Activated CD8-positive, alpha-beta memory T cell treated with anti-CD3 and anti-CD28 coated beads for 1 hour (primary cell): Measurements from ENCODE around the gene SLC22A4.

Experiments
- DNase-seq, 2 donors: peaks; one replicate each; pipeline ENCODE4 v3.0.0-alpha.2; 2020; ENCODE audit warnings: low read depth in 1 of 2; ENCODE audit errors: extremely low read depth in 1 of 2

Gene SLC22A4

DNA sequence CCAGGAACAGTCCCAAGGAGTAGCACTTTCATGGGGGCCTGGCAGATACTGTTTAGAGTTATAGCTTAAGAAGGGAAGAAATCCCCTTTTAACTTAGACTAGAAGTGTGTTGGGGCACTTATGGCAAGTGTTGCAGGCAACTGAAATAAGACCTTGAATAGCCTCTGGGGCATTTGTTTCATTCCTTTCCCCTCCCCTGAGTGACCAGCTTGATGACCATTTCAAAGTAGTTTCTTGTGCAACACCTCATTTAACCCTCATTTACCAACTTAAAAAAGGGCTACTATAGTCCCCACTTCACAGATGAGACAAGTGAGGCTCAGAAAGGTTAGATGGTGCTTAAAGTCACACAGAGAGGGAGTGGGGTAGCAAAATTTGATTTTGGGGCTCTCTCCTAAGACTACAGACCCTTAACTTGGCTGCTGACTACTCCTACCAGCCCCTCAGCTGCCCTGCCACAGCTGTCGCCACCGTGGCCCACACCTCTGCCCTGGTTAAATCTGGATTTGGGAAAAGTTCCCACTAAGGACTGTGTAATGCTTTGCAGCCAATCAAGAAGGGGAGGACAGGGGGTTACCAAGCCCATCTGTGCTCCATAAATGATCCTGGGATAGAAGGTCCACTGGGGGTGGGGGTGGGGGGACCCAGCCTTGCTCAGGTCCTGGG is 31.2 kb upstream of the SLC22A4 start:
- DNase-seq, result no peak

GRCh38 chr5:132263548-132264261 is 30.5 kb upstream of the SLC22A4 start:
- no peak for DNase-seq

- DNase-seq, result no peak
Observed at GRCh38 chr5:132264546-132265335, 29.5 kb upstream of the SLC22A4 start.

DNA sequence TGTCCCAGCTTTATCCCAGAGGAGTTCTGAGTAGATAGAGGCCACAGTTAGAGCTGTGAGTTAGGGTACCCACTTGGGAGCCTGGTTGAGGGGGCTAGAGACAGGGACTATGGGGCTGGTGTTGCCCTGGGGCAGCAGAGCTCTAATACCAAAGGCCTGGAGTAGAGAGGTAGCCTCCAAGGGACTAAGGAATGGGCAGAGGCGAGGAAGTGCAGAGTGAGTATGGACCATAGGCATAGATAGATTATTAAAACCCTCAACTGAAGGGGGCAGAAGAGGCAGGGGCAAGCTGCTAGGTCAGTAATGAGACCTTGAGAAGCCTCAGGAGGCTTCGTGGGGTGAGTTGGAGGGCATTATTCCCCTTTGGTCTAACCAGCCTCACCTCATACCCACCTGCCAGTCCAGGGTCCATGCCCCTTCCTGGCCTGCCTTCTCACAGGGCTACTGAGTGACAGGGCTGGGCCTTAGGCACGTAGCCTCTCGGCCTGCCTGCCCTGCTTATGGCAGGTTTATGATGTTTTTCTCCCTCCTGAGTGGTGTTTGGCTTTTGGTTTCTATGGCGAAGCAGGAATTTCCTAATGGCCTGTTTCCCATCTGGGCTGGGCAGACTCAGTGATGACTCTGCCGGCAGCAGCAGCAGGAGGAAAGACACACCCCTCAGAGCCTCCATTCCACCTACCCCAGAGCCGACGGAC is 28.7 kb upstream of the SLC22A4 start:
- no peak for DNase-seq

GRCh38 chr5:132266031-132266835 is 28.0 kb upstream of the SLC22A4 start:
- no peak for DNase-seq

DNA sequence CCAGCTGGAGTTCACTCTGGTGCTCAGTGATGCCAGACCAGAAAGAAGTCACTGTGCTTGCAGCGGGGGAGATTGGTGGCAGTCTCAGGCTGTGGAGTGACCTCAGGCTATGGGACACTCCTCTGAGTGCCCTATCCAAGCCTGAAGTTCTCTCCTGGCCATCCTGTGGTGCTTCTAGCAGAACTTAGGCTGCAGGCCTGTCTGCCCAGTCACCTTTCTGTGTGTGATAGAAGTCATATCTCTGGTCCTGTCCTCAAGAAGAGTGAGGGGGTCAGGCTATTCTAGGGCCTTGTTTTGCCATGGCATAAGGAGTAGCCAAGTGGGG is 27.4 kb upstream of the SLC22A4 start:
- DNase-seq, result no peak

DNA sequence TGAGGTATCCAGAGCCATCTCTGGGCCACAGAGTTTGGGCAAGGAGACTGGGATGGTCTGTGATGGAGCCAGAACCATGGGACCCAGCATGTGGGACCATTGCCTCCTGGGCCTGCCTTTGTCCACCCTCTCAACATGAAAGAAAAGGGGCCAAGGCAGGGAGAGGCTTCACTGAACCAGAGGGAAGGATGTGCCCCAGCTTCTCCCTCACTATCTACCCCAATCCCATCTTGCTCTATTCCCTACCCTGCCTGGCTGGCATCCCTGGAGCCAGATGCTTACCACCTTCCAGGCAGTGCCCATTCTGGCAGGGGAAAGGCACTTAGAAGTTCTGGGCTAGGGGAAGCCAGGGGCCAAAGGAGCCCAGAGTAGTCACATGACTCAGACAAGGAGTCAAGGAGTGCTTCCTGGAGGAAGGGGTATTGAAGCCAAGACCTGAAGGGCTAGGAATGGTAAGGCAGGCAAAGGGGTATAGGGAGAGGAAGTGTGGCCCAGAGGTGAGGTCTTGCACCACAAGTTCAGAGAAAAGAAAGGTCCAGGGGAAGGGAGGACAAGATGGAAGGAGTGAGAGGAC is 26.9 kb upstream of the SLC22A4 start:
- DNase-seq, result no peak

DNA sequence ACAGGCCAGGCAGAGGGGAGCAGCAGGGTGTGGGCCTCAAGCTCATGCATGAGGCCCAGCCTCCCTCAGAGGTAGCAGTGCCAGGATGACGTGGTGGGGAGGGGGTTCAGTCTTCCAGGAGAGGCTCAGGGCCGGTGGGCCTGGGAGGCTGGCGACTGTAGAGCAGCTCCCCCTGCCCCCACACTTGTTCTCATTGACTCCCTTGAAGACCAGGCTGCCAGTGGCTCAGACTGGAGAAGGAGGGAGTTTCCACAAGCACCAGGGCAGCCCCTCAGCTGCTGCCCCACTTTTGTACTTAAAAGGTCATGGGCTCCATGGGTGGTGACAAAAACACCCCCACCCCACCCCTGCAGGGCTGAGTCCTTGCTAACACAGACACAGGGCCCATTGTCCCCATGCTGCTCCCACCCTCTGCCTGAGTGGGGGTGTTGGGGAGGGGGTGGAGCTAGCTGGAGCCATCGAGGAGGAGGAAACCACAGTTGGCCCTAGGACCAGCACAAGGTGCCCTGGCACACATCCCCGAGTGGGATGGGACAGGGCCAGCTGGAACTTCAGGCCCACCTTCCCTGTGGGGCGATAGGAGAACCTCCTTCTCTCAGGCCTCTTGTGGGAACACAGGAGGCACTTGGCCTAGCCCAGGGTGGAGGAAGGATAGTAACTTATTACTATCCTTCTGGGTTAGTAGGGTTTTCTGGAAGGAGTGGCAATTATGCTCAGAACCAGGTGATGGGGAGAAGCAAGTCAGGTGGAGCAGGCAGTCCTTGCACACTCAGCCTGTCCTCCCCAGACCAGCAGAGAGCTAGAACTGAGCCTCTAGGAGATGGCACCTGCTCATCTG is 26.0 kb upstream of the SLC22A4 start:
- DNase-seq, result no peak

DNA sequence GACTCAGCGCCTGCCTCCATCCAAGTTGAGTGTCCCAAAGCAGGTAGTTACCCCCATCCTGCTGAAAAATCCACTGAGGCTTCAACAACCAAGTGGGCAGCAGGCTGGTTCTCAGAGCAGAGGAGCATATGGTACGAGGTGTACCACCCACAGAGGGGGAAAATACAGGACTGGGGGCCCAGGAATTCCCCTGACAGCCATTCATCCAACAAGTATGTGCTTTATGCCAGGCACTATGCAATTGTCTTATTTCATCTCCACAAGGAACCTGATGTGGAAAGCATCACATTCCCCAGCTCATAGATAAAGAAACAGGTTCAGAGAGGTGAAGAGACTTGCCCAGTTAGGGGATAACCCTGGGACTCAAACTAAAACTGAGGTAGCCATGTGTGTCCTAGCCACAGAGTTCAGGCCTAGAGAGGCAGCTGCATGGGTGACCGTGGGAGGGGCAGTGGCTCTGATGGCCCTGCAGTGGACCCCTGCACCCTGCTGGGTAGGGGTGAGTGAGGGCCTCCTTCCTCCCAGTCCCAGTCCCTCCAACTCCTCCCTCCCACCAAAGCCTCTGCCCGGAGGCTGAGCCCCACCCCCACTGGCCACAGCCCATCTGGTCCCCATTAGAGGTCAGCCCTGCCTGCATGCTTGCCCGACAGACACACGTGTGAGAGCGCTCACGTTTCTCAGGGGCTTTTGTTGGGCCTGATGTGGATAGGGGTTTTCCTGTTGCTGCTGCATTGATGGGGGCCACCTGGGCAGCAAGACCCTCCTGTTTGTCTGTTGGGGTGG is 25.2 kb upstream of the SLC22A4 start:
- no peak for DNase-seq

- no peak for DNase-seq
Observed at GRCh38 chr5:132269635-132270334, 24.4 kb upstream of the SLC22A4 start.

DNA sequence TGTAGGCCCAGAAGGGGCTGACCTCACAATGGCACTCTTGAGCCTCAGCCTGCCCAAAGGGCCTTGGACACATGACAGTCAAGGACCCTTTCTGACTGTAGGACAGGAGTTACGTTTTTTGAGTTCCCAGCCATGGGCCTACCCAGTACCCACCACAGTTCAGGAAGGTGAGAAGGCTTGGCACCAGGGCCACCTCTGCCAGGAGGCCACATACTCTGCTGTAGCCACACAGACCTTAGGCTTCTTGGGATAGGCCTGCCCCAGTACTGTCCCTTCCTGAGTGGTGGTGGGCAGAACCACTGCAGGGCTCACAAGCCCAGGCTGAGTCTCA is 23.9 kb upstream of the SLC22A4 start:
- no peak for DNase-seq

DNA sequence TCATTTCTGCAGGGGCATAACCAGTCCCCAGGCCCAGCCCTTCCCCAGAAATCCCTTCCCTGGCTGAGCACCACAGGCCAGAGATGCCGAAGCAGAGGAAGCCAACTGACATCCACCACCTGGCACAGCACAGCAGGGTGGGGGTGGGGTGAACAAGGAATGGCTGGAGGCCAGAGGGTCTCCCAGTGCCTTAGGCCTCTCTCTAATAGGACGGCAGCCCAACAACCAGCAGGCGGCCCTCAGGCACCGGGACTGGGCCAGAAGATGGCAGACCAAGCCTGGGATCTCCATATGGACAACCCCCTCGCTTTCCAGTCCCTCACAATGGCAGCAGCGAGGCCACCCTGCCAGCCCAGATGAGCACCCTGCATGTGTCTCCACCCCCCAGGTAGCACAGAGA is 23.5 kb upstream of the SLC22A4 start:
- no peak for DNase-seq

- DNase-seq, result no peak
Observed at GRCh38 chr5:132271251-132272246, 22.6 kb upstream of the SLC22A4 start.

DNA sequence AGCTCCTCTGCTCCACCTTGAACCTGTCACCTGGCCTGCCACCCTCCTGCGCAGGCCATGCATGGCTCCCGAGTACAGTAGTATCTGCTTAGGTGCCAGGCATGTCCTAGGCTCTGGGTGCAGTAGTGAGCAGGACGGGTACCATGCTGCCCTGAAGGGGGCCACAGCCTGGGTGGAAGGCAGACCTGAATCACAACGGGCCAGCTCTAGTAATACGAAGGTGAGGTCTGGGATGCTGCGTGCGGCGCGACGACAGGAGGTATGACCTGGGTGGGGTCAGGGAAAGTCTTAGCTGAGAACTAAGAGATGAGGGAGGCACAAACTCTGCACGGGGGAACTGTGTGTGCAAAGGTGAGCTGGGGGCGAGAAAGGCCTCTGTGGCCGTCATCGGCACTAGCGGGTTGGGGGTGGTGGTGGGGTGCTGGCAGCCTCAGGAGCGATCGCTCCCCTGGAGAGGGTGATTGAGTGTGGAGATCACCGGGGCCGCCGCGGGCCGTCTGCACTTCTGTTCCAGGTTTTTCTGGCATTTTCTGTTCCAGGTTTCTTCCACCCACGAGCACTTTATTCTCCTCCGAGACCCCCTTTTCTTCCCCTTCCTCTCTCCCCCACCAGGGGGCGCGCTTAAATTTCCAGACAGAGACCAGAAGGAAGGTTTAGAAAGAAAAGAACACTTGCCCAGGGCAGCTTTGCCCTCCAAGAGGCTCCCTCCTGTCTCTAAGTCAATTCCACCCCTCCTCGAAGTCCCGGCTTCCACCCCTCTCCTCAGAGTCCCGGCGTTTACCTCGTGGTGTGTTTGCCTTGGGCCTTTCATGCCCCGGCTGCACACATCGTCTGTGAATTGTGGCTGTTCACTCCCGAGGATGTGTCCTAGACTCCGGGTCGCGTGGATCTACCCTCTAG is 21.6 kb upstream of the SLC22A4 start:
- DNase-seq, result peak in 1 of 2 donors; percentile 66

DNA sequence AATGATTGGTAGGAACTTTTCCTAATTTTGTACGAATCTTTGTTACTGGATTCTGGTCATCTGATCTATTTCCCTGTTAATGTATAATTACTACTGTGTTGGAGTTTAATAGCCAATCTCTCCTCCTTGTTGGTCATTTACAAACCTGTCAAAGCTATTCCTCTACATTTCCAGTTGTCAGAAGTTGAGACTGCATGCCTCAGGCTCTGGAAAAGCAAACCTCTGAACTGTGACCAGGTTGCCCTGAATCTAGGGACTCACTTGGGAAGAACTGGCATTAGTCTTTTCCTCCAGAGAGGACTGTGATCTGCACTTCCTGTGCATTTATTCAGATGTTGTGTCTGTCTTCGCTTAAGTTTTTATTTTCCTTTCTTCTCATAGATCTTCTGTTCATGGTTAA is 20.6 kb upstream of the SLC22A4 start:
- DNase-seq, result no peak
